ENCODE results near the gene CC2D2B.

CC2D2B gene

GRCh38 chr10:96075977-96076376, 168.2 kb downstream of the CC2D2B start:
- DNase-seq (ENCODE audit: low read depth), result no peak

GRCh38 chr10:96077156-96077555, 169.4 kb downstream of the CC2D2B start:
- DNase-seq (ENCODE audit: low read depth), result no peak

- DNase-seq (ENCODE audit: low read depth), result no peak
Measured at GRCh38 chr10:96082153-96082552, 174.4 kb downstream of the CC2D2B start.

Measured in activated T-cell treated with anti-CD3 and anti-CD28 coated beads for 1 hour (primary cell).